GM18907 (cell line): ENCODE data around the gene NEGR1.

Experiments used
- ATAC-seq: cut with Tn5 transposase; IDR thresholded peaks from one replicate; pipeline ENCODE4 v1.9.1; 2021; ENCODE audit warnings: mild to moderate bottlenecking, moderate library complexity; ENCODE audit not compliant: unreplicated experiment

NEGR1 gene

GRCh38 chr1:72122099-72122880, 160.0 kb downstream of the NEGR1 start:
- ATAC-seq, result no peak

GRCh38 chr1:72119491-72119890, 162.8 kb downstream of the NEGR1 start:
- ATAC-seq, result no peak

GRCh38 chr1:72117621-72118020, 164.7 kb downstream of the NEGR1 start:
- ATAC-seq, result no peak

- ATAC-seq, result no peak
Observed at GRCh38 chr1:72115290-72115689, 167.0 kb downstream of the NEGR1 start.

- no peak for ATAC-seq
Observed at GRCh38 chr1:72111662-72112061, 170.7 kb downstream of the NEGR1 start.

GRCh38 chr1:72109916-72110315, 172.4 kb downstream of the NEGR1 start:
- no peak for ATAC-seq

- no peak for ATAC-seq
Observed at GRCh38 chr1:72105201-72105600, 177.1 kb downstream of the NEGR1 start.

GRCh38 chr1:72101840-72102632, 180.3 kb downstream of the NEGR1 start:
- ATAC-seq, result no peak

- no peak for ATAC-seq
Observed at GRCh38 chr1:72100771-72101170, 181.6 kb downstream of the NEGR1 start.

GRCh38 chr1:72097851-72098570, 184.3 kb downstream of the NEGR1 start:
- ATAC-seq, result no peak

- no peak for ATAC-seq
Observed at GRCh38 chr1:72094209-72094608, 188.1 kb downstream of the NEGR1 start.

GRCh38 chr1:72086394-72086793, 195.9 kb downstream of the NEGR1 start:
- no peak for ATAC-seq

- no peak for ATAC-seq
Observed at GRCh38 chr1:72075425-72075824, 206.9 kb downstream of the NEGR1 start.

GRCh38 chr1:72066431-72066830, 215.9 kb downstream of the NEGR1 start:
- no peak for ATAC-seq

GRCh38 chr1:72064196-72065075, 217.9 kb downstream of the NEGR1 start:
- ATAC-seq, result no peak

- no peak for ATAC-seq
Observed at GRCh38 chr1:72063364-72064044, 218.8 kb downstream of the NEGR1 start.

GRCh38 chr1:72062584-72062983, 219.8 kb downstream of the NEGR1 start:
- no peak for ATAC-seq

GRCh38 chr1:72060466-72061245, 221.7 kb downstream of the NEGR1 start:
- ATAC-seq, result no peak

GRCh38 chr1:72056516-72056915, 225.8 kb downstream of the NEGR1 start:
- ATAC-seq, result no peak
